Activated naive CD4-positive, alpha-beta T cell treated with anti-CD3 and anti-CD28 coated beads for 36 hours (primary cell): Measurements from ENCODE around the gene WDR93. TPM values are rescaled to one million over a fixed set of nuclear protein-coding genes. Genes with fewer than 3 reads are reported as not detected.

ENCODE experiments used
- CTCF ChIA-PET: fragments of 350-600 bp; sonication (Branson Sonifier 250); formaldehyde crosslinking; loops from one replicate; lab custom pipeline; 2021; ENCODE audit warnings: antibody characterized with exemption; lab: Charles Lee
- DNase-seq: peaks from one replicate; pipeline ENCODE4 v3.0.0-alpha.2; 2020
- H3K27ac Mint-ChIP-seq: one replicate; pipeline ENCODE4 v1.8.0; 2021; ENCODE audit warnings: mild to moderate bottlenecking, mixed read lengths
- H3K27me3 Mint-ChIP-seq: one replicate; pipeline ENCODE4 v1.8.0; 2021; ENCODE audit warnings: low read depth, mixed read lengths
- H3K36me3 Mint-ChIP-seq: one replicate; pipeline ENCODE4 v1.8.0; 2021; ENCODE audit warnings: low read depth, mixed read lengths
- H3K4me1 Mint-ChIP-seq: one replicate; pipeline ENCODE4 v1.8.0; 2021; ENCODE audit warnings: low read depth, mixed read lengths
- H3K4me3 Mint-ChIP-seq: one replicate; pipeline ENCODE4 v1.8.0; 2021; ENCODE audit warnings: mild to moderate bottlenecking, moderate library complexity, mixed read lengths
- H3K9me3 Mint-ChIP-seq: one replicate; pipeline ENCODE4 v1.8.0; 2021; ENCODE audit warnings: mixed read lengths
- intact Hi-C: fragments of 100-400 bp; cut with micrococcal nuclease; formaldehyde crosslinking; loops from one replicate; pipeline ENCODE4 v1.15.1; 2023
- total RNA-seq, 2 experiments: library from RNA; stranded (reverse); gene quantifications; one replicate each; pipeline ENCODE4 v1.2.3, GENCODE V29; 2021

WDR93 gene
- total RNA-seq, 2 experiments from 2014 or later: not detected

DNA sequence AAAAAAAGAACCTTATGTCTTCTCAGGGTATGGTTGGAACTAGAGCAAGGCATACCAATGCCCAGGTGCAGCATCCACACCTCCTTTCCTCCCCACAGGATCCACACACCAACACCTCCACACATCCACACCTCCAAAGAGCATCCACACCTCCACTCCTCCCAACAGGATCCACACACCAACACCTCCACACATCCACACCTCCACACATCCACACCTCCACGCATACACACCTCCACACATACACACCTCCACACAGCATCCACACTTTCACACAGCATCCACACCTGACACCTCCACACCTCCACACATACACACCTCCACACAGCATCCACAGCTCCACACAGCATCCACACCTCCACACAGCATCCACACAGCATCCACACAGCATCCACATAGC lies 55.2 kb downstream of the WDR93 start:
- intact Hi-C loops: no loop called here
- H3K9me3 Mint-ChIP-seq: no peaks in the 10 kb centered on the region
- no peaks in the 10 kb centered on the region for H3K36me3 Mint-ChIP-seq
- no peak overlapping the region for H3K4me3 Mint-ChIP-seq
- peaks cover 5% of the 10 kb centered on the region for H3K4me1 Mint-ChIP-seq
- no peak for DNase-seq
- peaks cover 6% of the 10 kb centered on the region for H3K27me3 Mint-ChIP-seq
- H3K27ac Mint-ChIP-seq: no peak overlapping the region
- CTCF ChIA-PET: no interaction called here

DNA sequence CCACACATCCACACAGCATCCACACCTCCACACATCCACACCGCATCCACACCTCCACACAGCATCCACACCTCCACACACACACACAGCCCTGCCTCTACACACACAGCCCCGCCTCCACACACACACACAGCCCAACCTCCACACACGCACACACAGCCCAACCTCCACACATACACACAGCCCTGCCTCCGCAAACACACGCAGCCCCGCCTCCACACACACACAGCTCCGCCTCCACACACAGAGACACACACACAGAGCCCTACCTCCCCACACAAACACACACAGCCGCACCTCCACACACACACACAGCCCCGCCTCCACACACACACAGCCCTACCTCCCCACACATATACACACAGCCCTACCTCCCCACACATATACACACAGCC lies 55.8 kb downstream of the WDR93 start:
- no peaks in the 10 kb centered on the region for H3K9me3 Mint-ChIP-seq
- DNase-seq: no peak
- intact Hi-C loops: no loop called here
- H3K27ac Mint-ChIP-seq: no peak overlapping the region
- no peak overlapping the region for H3K4me3 Mint-ChIP-seq
- CTCF ChIA-PET: no interaction called here
- H3K36me3 Mint-ChIP-seq: no peaks in the 10 kb centered on the region
- peaks cover 6% of the 10 kb centered on the region for H3K27me3 Mint-ChIP-seq
- H3K4me1 Mint-ChIP-seq: peaks cover 5% of the 10 kb centered on the region

DNA sequence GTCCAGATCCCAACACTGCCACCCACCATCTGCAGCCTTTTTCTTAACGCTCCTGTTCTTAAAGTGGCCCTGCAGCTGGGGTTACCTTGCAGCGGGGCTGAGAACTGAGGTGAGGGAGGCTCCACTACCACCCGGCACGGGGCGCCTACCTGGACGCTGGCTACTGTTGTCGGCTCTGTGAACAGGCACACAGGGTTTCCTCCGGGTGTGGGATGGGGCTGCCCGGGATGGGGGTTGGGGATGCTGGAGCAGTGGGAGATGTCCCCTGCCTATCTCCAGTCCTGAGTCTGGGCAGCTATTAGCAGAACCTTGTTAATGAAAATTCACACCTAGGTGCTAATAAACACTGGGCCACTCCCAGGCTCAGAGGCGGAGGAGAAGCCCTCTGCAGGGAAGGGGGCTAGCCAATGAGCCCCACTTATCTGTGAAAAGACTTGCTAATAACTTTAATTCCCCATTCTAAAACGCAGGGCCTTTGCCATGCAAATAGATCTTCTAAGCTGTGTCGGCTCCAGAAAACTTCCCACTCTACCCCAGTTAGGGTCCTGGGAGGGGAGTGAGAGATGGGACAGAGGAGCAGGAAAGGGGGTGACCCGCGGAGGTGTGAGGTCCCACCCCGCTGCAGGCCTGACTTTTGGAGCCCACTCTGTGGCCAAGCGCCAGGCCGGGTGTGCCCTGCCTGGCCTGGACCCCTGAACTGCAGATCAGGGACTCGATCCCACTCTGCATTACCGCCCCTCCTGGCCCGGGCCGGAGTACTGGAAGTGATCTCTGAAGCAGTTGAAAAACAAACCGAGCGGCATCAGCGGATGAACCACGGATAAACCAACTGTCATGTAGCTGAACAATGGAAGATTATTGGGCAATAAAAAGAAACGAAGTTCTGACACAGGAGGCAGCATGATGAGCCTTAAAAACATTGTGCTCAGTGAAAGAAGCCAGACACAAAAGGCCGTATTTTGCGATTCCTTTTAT lies 57.4 kb downstream of the WDR93 start:
- no peaks in the 10 kb centered on the region for H3K36me3 Mint-ChIP-seq
- CTCF ChIA-PET: interaction anchor here (0.9 to 1.8 kb wide), 3 partner anchors 8 to 14 kb away, joined by 4 to 7 read pairs (median 5); no protein-coding TSS in a partner anchor
- H3K27me3 Mint-ChIP-seq: peaks cover 16% of the 10 kb centered on the region
- H3K27ac Mint-ChIP-seq: no peak overlapping the region
- intact Hi-C loops: no loop called here
- DNase-seq: no peak
- no peaks in the 10 kb centered on the region for H3K9me3 Mint-ChIP-seq
- H3K4me3 Mint-ChIP-seq: no peak overlapping the region
- H3K4me1 Mint-ChIP-seq: peaks cover 5% of the 10 kb centered on the region

- intact Hi-C loops: no loop called here
- Mint-ChIP-seq H3K9me3 (no peaks in the 10 kb centered on the region), H3K36me3 (no peaks in the 10 kb centered on the region), H3K27me3 (peaks cover 16% of the 10 kb centered on the region), H3K27ac (no peak overlapping the region), H3K4me1 (peaks cover 5% of the 10 kb centered on the region), H3K4me3 (no peak overlapping the region)
- no peak for DNase-seq
- CTCF ChIA-PET: interaction anchor here (0.6 to 1.8 kb wide), 4 partner anchors 9 to 126 kb away, joined by 3 to 7 read pairs (median 4); no protein-coding TSS in a partner anchor
Observed at GRCh38 chr15:89749054-89749453, 58.4 kb downstream of the WDR93 start.

DNA sequence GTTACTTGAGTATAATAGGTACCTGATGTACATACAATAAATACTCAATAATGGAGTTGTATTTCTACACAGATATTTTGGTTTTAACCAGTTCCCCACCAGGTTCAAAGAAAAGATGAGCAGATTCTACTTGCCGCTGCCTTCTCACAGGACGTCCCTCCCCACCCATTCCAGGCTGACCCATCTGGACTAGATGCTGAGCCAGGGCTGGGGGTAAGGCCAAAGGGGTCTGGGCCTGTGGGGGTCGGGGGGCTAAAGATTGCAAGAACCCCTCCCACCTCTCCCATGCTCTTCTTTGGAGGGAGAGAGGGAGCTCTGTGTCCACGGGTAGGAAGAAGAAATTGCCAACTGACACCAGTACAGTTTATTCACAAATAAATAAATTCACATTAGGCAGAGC lies 58.9 kb downstream of the WDR93 start:
- CTCF ChIA-PET: interaction anchor here (0.6 to 1.8 kb wide), 4 partner anchors 9 to 126 kb away, joined by 3 to 7 read pairs (median 4); no protein-coding TSS in a partner anchor
- peaks cover 16% of the 10 kb centered on the region for H3K27me3 Mint-ChIP-seq
- peak overlapping the region; percentile 77 for H3K4me3 Mint-ChIP-seq
- peaks cover 5% of the 10 kb centered on the region for H3K4me1 Mint-ChIP-seq
- intact Hi-C loops: no loop called here
- no peaks in the 10 kb centered on the region for H3K36me3 Mint-ChIP-seq
- no peak for DNase-seq
- H3K9me3 Mint-ChIP-seq: no peaks in the 10 kb centered on the region
- H3K27ac Mint-ChIP-seq: peak overlapping the region; percentile 41

DNA sequence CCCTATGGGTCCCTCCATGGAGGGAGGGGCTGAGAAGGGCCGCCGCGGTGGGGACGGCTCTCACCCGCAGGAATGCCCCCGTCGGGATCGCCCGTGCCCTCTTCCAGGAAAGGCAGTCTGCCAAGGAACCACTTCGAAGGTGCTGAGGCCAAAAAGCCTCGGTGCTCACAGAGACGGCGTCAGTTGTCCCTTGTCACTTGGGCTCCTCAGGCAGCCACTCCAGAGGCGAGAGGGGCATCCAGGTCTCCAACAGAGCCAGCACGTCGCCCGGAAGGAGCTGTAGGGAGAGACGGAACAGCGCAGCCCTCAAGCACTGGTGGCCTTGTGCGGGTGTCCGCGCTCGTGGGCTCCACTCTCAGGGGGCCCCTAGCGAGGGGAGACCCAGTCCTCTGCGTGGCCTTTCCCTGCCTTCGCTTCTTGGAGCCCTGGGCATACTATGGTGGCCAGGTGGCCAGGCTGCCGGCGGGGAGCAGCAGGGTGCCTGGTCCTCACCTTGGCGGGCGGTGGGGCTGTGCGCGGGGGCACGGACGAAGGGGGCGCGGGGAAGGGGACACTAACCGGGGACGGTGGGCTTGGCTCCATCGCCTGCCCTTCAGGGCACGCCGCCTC lies 59.4 kb downstream of the WDR93 start:
- no peak overlapping the region for H3K27ac Mint-ChIP-seq
- CTCF ChIA-PET: interaction anchor here (0.8 to 3.7 kb wide), 5 partner anchors 10 to 125 kb away, joined by 3 to 25 read pairs (median 5); no protein-coding TSS in a partner anchor
- H3K36me3 Mint-ChIP-seq: no peaks in the 10 kb centered on the region
- H3K9me3 Mint-ChIP-seq: no peaks in the 10 kb centered on the region
- DNase-seq: peak; percentile 23
- H3K4me3 Mint-ChIP-seq: peak overlapping the region; percentile 77
- intact Hi-C loops: loop anchor here (5.0 kb wide), 1 partner anchor 142 kb away; the partner anchor contains the start of gene AP3S2
- peaks cover 5% of the 10 kb centered on the region for H3K4me1 Mint-ChIP-seq
- peaks cover 16% of the 10 kb centered on the region for H3K27me3 Mint-ChIP-seq

GRCh38 chr15:89750560-89751542 lies 60.2 kb downstream of the WDR93 start, which contains the start of gene MESP1:
Gene MESP1 (minus strand): TSS chr15:89751249. CDS start chr15:89751231, 18 bp downstream.
- H3K4me1 Mint-ChIP-seq: peaks cover 5% of the 10 kb centered on the region
- H3K36me3 Mint-ChIP-seq: no peaks in the 10 kb centered on the region
- DNase-seq: peak; percentile 89
- intact Hi-C loops: loop anchor here (5.0 kb wide), 1 partner anchor 141 kb away; the partner anchor contains the start of gene AP3S2
- H3K4me3 Mint-ChIP-seq: peak within 1 kb of the TSS; percentile 77
- H3K9me3 Mint-ChIP-seq: no peaks in the 10 kb centered on the region
- CTCF ChIA-PET: interaction anchor here (0.6 to 3.7 kb wide), 5 partner anchors 10 to 372 kb away, joined by 3 to 25 read pairs (median 3); no protein-coding TSS in a partner anchor
- peaks cover 16% of the 10 kb centered on the region for H3K27me3 Mint-ChIP-seq
- H3K27ac Mint-ChIP-seq: no peak within 1 kb of the TSS

- intact Hi-C loops: loop anchor here (5.0 kb wide), 1 partner anchor 141 kb away; the partner anchor contains the start of gene AP3S2
- DNase-seq: no peak
- H3K4me3 Mint-ChIP-seq: peak overlapping the region; percentile 34
- H3K27ac Mint-ChIP-seq: no peak overlapping the region
- H3K27me3 Mint-ChIP-seq: peaks cover 16% of the 10 kb centered on the region
- CTCF ChIA-PET: interaction anchor here (0.6 to 3.7 kb wide), 3 partner anchors 9 to 371 kb away, joined by 3 to 25 read pairs (median 3); no protein-coding TSS in a partner anchor
- H3K9me3 Mint-ChIP-seq: no peaks in the 10 kb centered on the region
- no peaks in the 10 kb centered on the region for H3K36me3 Mint-ChIP-seq
- H3K4me1 Mint-ChIP-seq: peaks cover 5% of the 10 kb centered on the region
Observed at GRCh38 chr15:89751748-89752147, 61.1 kb downstream of the WDR93 start.

- peaks cover 5% of the 10 kb centered on the region for H3K4me1 Mint-ChIP-seq
Observed at GRCh38 chr15:89753855-89754254, 63.2 kb downstream of the WDR93 start.

DNA sequence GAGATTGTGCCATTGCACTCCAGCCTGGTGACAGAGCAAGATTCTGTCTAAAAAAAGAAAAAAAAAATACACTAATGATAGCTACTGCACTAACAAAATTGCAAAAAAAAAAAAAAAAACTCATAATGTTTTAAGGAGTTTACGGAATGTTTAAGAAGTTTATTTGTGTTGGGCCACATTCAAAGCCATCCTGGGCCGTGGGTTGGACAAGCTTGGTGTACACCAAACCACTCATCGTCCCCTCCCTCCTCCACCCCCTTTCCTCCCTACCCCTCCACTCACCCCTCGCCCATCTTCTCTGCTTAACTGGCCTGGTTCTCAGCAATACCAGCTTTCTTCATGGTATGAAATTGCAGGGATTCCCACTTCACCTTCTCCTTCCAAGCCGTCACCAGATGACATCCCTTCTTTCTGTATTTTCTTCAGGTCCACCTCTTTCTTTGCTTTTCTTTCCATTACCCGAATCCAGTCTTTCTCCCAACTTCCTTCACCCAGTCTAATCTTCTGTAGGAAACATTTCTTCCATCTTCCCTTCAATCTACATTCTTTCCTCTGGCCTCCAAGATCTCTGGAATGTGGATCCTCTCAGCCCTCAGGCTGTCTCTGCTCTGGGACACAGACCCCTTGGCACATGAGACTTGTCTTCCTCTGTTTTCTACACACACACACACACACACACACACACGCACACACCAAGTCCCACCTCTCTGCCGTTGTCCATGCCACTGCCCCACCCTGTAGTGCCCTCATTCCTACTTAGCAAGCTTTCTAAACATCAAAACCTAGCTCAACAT lies 63.9 kb downstream of the WDR93 start:
- Mint-ChIP-seq H3K4me1 (peaks cover 4% of the 10 kb centered on the region), H3K27me3 (peaks cover 13% of the 10 kb centered on the region), H3K4me3 (no peak overlapping the region), H3K36me3 (no peaks in the 10 kb centered on the region), H3K27ac (no peak overlapping the region), H3K9me3 (no peaks in the 10 kb centered on the region)
- CTCF ChIA-PET: interaction anchor here (0.6 to 1.3 kb wide), 4 partner anchors 14 to 328 kb away, joined by 3 to 7 read pairs (median 4); no protein-coding TSS in a partner anchor
- DNase-seq: no peak
- intact Hi-C loops: loop anchor here (5.0 kb wide), 1 partner anchor 138 kb away; the partner anchor contains the start of gene AP3S2

More at GRCh38 chr15:89753855-89754254, 63.2 kb downstream of the WDR93 start:
- H3K27me3 Mint-ChIP-seq: peaks cover 16% of the 10 kb centered on the region
- H3K4me3 Mint-ChIP-seq: no peak overlapping the region
- no peaks in the 10 kb centered on the region for H3K36me3 Mint-ChIP-seq
- H3K27ac Mint-ChIP-seq: no peak overlapping the region
- no peaks in the 10 kb centered on the region for H3K9me3 Mint-ChIP-seq
- DNase-seq: no peak
- intact Hi-C loops: loop anchor here (5.0 kb wide), 1 partner anchor 138 kb away; the partner anchor contains the start of gene AP3S2
- CTCF ChIA-PET: interaction anchor here (0.7 to 1.2 kb wide), 2 partner anchors 14 to 329 kb away, joined by 3 to 7 read pairs; no protein-coding TSS in a partner anchor
